WTC11 (cell line): ENCODE measurements around the gene STUB1.

Experiments used
- IRF2 ChIP-seq: sonication (generic); formaldehyde crosslinking; IDR thresholded peaks from 2 replicates; pipeline ENCODE4 v1.8.0; 2022; ENCODE audit warnings: low read depth, missing genetic modification reagents, borderline replicate concordance
- RORB ChIP-seq: fragments of 250-450 bp; sonication (Bioruptor Pico); IDR thresholded peaks from 2 replicates; pipeline ENCODE4 v1.9.0; 2021; ENCODE audit warnings: mild to moderate bottlenecking
- ZNF121 ChIP-seq: sonication (generic); formaldehyde crosslinking; IDR thresholded peaks from 2 replicates; pipeline ENCODE4 v1.8.0; 2023; ENCODE audit warnings: missing genetic modification reagents
- TF ChIP-seq, protein P1 (sequence below): fragments of 200-600 bp; IDR thresholded peaks from 2 replicates; pipeline ENCODE4 v1.8.0; 2022; ENCODE audit warnings: antibody characterized with exemption
- TF ChIP-seq, protein P2 (sequence below): sonication (generic); formaldehyde crosslinking; IDR thresholded peaks from 2 replicates; pipeline ENCODE4 v1.8.1; 2022; ENCODE audit warnings: low read depth, missing genetic modification reagents, borderline replicate concordance
- TF ChIP-seq, protein P3 (sequence below): sonication (generic); formaldehyde crosslinking; IDR thresholded peaks from 2 replicates; pipeline ENCODE4 v1.8.1; 2023; ENCODE audit warnings: mild to moderate bottlenecking, moderate library complexity, missing genetic modification reagents

DNA sequence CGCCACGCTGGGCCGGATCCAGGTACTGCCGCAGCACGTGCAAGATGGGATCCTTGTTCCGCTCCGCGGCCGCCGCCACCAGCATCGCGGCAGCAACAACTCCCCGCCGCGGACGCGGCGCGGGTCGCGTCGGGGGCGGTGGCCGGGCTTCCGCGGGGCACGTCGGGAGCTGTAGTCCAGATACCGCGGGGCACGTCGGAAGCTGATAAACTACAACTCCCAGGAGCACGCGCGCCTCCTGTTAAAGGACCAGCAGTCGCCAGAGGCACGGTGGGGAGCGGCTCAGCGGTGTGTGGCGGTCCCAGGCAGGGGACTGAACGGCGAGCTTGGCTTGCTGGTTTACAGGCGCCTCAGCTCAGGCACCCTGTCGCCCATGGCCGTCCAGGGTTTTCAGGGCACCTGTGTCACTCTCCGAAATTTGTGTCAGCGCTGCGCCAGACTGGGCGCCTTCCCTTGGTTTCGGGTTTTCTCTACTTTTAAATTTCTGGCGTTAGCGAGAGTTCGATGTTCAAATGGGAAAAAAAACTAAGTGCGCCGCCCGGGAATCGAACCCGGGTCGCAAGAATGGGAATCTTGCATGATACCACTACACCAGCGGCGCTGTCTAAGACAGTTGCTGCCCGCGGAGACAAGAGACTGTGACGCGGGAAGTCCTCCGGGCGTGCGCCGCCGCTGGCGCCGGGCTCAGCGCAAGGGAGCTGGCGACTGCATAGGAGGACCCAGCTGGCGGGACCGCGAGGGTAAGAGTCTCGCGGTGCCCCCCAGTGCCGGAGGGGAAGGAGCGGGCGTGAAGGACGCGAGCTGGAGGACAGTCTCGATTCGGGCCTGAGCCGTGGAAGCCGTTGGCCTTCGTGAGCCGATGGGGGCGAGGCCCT, 43.8 kb upstream of the STUB1 start, which contains the start of gene METTL26:
- TF ChIP-seq IRF2 (CRISPR knock-in tag) (no peak), RORB (CRISPR knock-in tag) (no peak), ZNF121 (CRISPR knock-in tag) (no peak)
- TF ChIP-seq, protein P1, sequence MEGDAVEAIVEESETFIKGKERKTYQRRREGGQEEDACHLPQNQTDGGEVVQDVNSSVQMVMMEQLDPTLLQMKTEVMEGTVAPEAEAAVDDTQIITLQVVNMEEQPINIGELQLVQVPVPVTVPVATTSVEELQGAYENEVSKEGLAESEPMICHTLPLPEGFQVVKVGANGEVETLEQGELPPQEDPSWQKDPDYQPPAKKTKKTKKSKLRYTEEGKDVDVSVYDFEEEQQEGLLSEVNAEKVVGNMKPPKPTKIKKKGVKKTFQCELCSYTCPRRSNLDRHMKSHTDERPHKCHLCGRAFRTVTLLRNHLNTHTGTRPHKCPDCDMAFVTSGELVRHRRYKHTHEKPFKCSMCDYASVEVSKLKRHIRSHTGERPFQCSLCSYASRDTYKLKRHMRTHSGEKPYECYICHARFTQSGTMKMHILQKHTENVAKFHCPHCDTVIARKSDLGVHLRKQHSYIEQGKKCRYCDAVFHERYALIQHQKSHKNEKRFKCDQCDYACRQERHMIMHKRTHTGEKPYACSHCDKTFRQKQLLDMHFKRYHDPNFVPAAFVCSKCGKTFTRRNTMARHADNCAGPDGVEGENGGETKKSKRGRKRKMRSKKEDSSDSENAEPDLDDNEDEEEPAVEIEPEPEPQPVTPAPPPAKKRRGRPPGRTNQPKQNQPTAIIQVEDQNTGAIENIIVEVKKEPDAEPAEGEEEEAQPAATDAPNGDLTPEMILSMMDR: no peak
- TF ChIP-seq, protein P2, sequence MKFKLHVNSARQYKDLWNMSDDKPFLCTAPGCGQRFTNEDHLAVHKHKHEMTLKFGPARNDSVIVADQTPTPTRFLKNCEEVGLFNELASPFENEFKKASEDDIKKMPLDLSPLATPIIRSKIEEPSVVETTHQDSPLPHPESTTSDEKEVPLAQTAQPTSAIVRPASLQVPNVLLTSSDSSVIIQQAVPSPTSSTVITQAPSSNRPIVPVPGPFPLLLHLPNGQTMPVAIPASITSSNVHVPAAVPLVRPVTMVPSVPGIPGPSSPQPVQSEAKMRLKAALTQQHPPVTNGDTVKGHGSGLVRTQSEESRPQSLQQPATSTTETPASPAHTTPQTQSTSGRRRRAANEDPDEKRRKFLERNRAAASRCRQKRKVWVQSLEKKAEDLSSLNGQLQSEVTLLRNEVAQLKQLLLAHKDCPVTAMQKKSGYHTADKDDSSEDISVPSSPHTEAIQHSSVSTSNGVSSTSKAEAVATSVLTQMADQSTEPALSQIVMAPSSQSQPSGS (CRISPR knock-in tag): no peak
- TF ChIP-seq, protein P3, sequence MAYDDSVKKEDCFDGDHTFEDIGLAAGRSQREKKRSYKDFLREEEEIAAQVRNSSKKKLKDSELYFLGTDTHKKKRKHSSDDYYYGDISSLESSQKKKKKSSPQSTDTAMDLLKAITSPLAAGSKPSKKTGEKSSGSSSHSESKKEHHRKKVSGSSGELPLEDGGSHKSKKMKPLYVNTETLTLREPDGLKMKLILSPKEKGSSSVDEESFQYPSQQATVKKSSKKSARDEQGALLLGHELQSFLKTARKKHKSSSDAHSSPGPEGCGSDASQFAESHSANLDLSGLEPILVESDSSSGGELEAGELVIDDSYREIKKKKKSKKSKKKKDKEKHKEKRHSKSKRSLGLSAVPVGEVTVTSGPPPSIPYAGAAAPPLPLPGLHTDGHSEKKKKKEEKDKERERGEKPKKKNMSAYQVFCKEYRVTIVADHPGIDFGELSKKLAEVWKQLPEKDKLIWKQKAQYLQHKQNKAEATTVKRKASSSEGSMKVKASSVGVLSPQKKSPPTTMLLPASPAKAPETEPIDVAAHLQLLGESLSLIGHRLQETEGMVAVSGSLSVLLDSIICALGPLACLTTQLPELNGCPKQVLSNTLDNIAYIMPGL (CRISPR knock-in tag): peak; percentile 63
